B cell (primary cell): ENCODE measurements around the gene WNT9B. TPM values are rescaled to one million over a fixed set of nuclear protein-coding genes. Genes with fewer than 3 reads are reported as not detected.

Experiments
- ATAC-seq: fragments of 200-7000 bp; cut with Tn5 transposase; one replicate; pipeline ENCODE4 v1.10.0; 2021; ENCODE audit warnings: low read depth, mild to moderate bottlenecking, moderate number of reproducible peaks, moderate library complexity
- CTCF ChIA-PET: fragments of 350-600 bp; sonication (Branson Sonifier 250); formaldehyde crosslinking; loops from one replicate; lab custom pipeline; 2021; ENCODE audit warnings: antibody characterized with exemption, inconsistent platforms; lab: Charles Lee
- POLR2A ChIA-PET: fragments of 350-600 bp; sonication (Branson Sonifier 250); formaldehyde crosslinking; loops from one replicate; lab custom pipeline; 2021; ENCODE audit warnings: antibody characterized with exemption; lab: Charles Lee
- DNase-seq: peaks from one replicate; pipeline ENCODE4 v3.0.0; 2013
- H2AFZ ChIP-seq: 2 replicates; pipeline ENCODE4 v1.6.1; 2012; ENCODE audit warnings: mild to moderate bottlenecking, low read depth, low read length; ENCODE audit not compliant: insufficient read depth, poor library complexity, severe bottlenecking
- H3K27ac ChIP-seq, 2 donors: 1 replicate in 1 of 2; 2 replicates in 1 of 2; pipeline ENCODE4 v1.5.1; 2012 to 2013; ENCODE audit warnings: low read length in 2 of 2, mild to moderate bottlenecking in 2 of 2, moderate library complexity in 1 of 2
- H3K27me3 ChIP-seq, 4 experiments: fragments of 200-600 bp in 1 of 4; sonication (generic) in 1 of 4; replicated peaks in 1 of 4; 1 replicate in 2 of 4; 2 replicates in 2 of 4; pipeline versions ENCODE4 v1.6.1 to v1.7.0; 2013 to 2016; ENCODE audit warnings: low read length in 3 of 4, mild to moderate bottlenecking in 2 of 4, mixed read lengths in 1 of 4, moderate library complexity in 1 of 4; ENCODE audit not compliant: insufficient read depth in 4 of 4, control insufficient read depth in 3 of 4; ENCODE audit errors: control extremely low read depth in 1 of 4
- H3K36me3 ChIP-seq, 2 experiments: replicated peaks in 1 of 2; 1 replicate in 1 of 2; 2 replicates in 1 of 2; pipeline versions ENCODE4 v1.6.1 to v1.7.1; 2013; ENCODE audit warnings: low read length in 1 of 2; ENCODE audit not compliant: insufficient read depth in 2 of 2, control insufficient read depth in 1 of 2; ENCODE audit errors: control extremely low read depth in 1 of 2, extremely low read depth in 1 of 2
- H3K4me1 ChIP-seq, 2 donors: fragments of 200-600 bp in 1 of 2; sonication (generic) in 1 of 2; 1 replicate in 1 of 2; 2 replicates in 1 of 2; pipeline versions ENCODE4 v1.5.1 to v1.6.1; 2013 to 2017; ENCODE audit warnings: low read length in 2 of 2; ENCODE audit not compliant: control insufficient read depth in 2 of 2, insufficient read depth in 2 of 2
- H3K4me2 ChIP-seq: replicated peaks from 2 replicates; pipeline ENCODE3; 2012; ENCODE audit warnings: mild to moderate bottlenecking, low read depth, low read length; ENCODE audit not compliant: poor library complexity, severe bottlenecking
- H3K4me3 ChIP-seq, 5 experiments: fragments of 200-600 bp in 1 of 5; sonication (generic) in 1 of 5; 1 replicate in 3 of 5; 2 replicates in 2 of 5; pipeline versions ENCODE4 v1.5.1 to v1.7.0; 2011 to 2016; ENCODE audit warnings: low read length in 4 of 5, mild to moderate bottlenecking in 4 of 5, low read depth in 2 of 5, control low read depth in 1 of 5, moderate library complexity in 1 of 5; ENCODE audit not compliant: insufficient read depth in 1 of 5; ENCODE audit errors: control extremely low read depth in 1 of 5, extremely low read depth in 1 of 5
- H3K79me2 ChIP-seq: fragments of 200-600 bp; sonication (generic); one replicate; pipeline ENCODE4 v1.6.0; 2016; ENCODE audit warnings: low read length; ENCODE audit not compliant: control insufficient read depth, insufficient read depth
- H3K9ac ChIP-seq: fragments of 200-600 bp; sonication (generic); 2 replicates; pipeline ENCODE4 v1.6.1; 2017; ENCODE audit warnings: mild to moderate bottlenecking, low read length, moderate library complexity
- H3K9me3 ChIP-seq, 3 donors: one replicate each; pipeline versions ENCODE4 v1.6.1 to v1.7.1; 2013; ENCODE audit warnings: low read length in 2 of 3; ENCODE audit not compliant: control insufficient read depth in 2 of 3, insufficient read depth in 1 of 3; ENCODE audit errors: control extremely low read depth in 1 of 3
- H4K20me1 ChIP-seq: 2 replicates; pipeline ENCODE4 v1.6.0; 2012; ENCODE audit warnings: mild to moderate bottlenecking, low read length; ENCODE audit not compliant: insufficient read depth, control insufficient read depth, poor library complexity, severe bottlenecking
- H3K27ac Mint-ChIP-seq: one replicate; pipeline ENCODE4 v1.8.0; 2021; ENCODE audit warnings: mixed read lengths
- H3K27me3 Mint-ChIP-seq: one replicate; pipeline ENCODE4 v1.8.0; 2021; ENCODE audit warnings: mixed read lengths
- H3K4me1 Mint-ChIP-seq: one replicate; pipeline ENCODE4 v1.8.0; 2021; ENCODE audit warnings: mixed read lengths
- H3K4me3 Mint-ChIP-seq: one replicate; pipeline ENCODE4 v1.8.0; 2021; ENCODE audit warnings: mixed read lengths
- H3K9me3 Mint-ChIP-seq: one replicate; pipeline ENCODE4 v1.8.0; 2022; ENCODE audit warnings: mixed read lengths; ENCODE audit not compliant: insufficient read depth
- EZH2 ChIP-seq: IDR thresholded peaks from 2 replicates; pipeline ENCODE4 v1.6.1; 2012; ENCODE audit warnings: borderline replicate concordance, low read depth, mild to moderate bottlenecking, moderate library complexity, low read length; ENCODE audit not compliant: insufficient read depth, poor library complexity, severe bottlenecking
- WGBS: methylation state at CpG from one replicate; pipeline ENCODE4 v1.1.5; 2013; ENCODE audit warnings: missing lambda C conversion rate; ENCODE audit not compliant: insufficient coverage; 5-methylcytosine and 5-hydroxymethylcytosine counted together
- intact Hi-C: fragments of 100-400 bp; cut with micrococcal nuclease; formaldehyde crosslinking; loops from one replicate; pipeline ENCODE4 v1.10.0; 2022
- polyA plus RNA-seq: library from polyadenylated mRNA; depleted of rRNA; stranded (reverse); fragments of >200 nt; gene quantifications from 2 replicates; pipeline ENCODE4 v1.2.3, GENCODE V29; 2012
- total RNA-seq, 2 donors: library from RNA; stranded (reverse); fragments of 120-200 nt in 1 of 2; gene quantifications; 1 replicate in 1 of 2; 2 replicates in 1 of 2; pipeline versions ENCODE4 v1.2.3 to v1.2.4, GENCODE V29; 2013 to 2022
- TF ChIP-seq, protein P1 (sequence below): fragments of 200-600 bp; IDR thresholded peaks from one replicate; pipeline ENCODE4 v1.8.0; 2022; ENCODE audit warnings: antibody characterized with exemption, mild to moderate bottlenecking

WNT9B gene
- total and polyA plus RNA-seq, 2 donors (not counting 1 experiment from before 2014, with no cell fraction given): not detected

DNA sequence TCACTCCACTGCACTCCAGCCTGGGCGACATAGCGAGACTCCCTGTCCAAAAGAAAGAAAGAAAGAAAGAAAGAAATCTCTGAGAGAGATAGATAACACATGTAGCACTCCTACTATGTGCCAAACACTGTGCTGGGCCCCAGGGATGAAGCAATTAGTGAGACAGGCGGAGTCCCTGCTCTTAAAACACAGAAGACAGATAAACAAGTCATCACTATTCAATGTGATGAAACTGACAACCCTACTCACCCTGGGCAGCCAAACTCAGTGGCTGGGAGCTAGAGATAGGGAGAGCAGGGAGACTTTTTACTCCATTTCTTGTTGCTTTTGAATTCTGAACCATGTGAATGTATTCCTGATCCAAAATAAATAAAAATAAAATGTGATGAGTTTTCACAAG, 36.3 kb downstream of the WNT9B start:
- intact Hi-C loops: no loop called here
- CTCF ChIA-PET: no interaction called here
- DNase-seq (no peak), ATAC-seq (no peak)
- Histone ChIP-seq H2AFZ (no peak overlapping the region), H3K9me3 (no peaks in the 10 kb centered on the region), H3K4me3 (no peak overlapping the region), H3K4me2 (no peak overlapping the region), H3K36me3 (no peaks in the 10 kb centered on the region), H4K20me1 (no peaks in the 10 kb centered on the region), H3K4me1 (no peaks in the 10 kb centered on the region), H3K27ac (no peak overlapping the region), H3K27me3 (peaks cover 0 to 11% (median 0%) of the 10 kb centered on the region in 4 experiments), H3K79me2 (no peaks in the 10 kb centered on the region), H3K9ac (no peak overlapping the region)
- no peaks in the 10 kb centered on the region for H3K9me3 Mint-ChIP-seq
- H3K4me1 Mint-ChIP-seq: no peaks in the 10 kb centered on the region
- POLR2A ChIA-PET: no interaction called here
- TF ChIP-seq EZH2: no peak
- TF ChIP-seq, protein P1, sequence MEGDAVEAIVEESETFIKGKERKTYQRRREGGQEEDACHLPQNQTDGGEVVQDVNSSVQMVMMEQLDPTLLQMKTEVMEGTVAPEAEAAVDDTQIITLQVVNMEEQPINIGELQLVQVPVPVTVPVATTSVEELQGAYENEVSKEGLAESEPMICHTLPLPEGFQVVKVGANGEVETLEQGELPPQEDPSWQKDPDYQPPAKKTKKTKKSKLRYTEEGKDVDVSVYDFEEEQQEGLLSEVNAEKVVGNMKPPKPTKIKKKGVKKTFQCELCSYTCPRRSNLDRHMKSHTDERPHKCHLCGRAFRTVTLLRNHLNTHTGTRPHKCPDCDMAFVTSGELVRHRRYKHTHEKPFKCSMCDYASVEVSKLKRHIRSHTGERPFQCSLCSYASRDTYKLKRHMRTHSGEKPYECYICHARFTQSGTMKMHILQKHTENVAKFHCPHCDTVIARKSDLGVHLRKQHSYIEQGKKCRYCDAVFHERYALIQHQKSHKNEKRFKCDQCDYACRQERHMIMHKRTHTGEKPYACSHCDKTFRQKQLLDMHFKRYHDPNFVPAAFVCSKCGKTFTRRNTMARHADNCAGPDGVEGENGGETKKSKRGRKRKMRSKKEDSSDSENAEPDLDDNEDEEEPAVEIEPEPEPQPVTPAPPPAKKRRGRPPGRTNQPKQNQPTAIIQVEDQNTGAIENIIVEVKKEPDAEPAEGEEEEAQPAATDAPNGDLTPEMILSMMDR: no peak
- H3K27ac Mint-ChIP-seq: no peak overlapping the region
- H3K4me3 Mint-ChIP-seq: no peak overlapping the region
- WGBS: 40% methylated on average over 1 of the region's 3 CpGs
- peaks cover 38% of the 10 kb centered on the region for H3K27me3 Mint-ChIP-seq

DNA sequence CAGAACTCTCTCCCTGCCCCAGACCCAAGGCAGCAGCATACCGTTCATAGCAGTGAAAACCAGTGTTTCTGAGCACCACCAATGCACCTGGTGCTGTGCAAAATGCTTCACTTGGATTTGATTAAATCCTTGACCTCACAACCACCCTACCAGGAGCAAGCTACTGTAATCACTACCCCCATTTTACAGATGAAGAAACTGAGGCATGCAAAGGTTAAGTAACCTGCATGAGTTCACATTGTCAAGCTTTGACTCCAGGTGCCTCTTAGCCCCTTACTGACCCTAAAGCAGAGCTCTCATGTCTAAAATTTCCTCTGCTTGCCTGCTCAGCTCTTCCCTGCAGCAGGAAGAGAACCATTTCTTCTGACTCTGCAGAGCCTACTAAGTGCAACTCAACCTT, 37.3 kb downstream of the WNT9B start:
- H3K27ac ChIP-seq: no peak overlapping the region
- no peaks in the 10 kb centered on the region for H3K4me1 ChIP-seq
- DNase-seq (no peak), ATAC-seq (no peak)
- Mint-ChIP-seq H3K27ac (no peak overlapping the region), H3K4me3 (no peak overlapping the region), H3K27me3 (peaks cover 44% of the 10 kb centered on the region), H3K9me3 (no peaks in the 10 kb centered on the region), H3K4me1 (no peaks in the 10 kb centered on the region)
- no peak for TF ChIP-seq EZH2
- TF ChIP-seq, protein P1: no peak
- no peak overlapping the region for H3K4me3 ChIP-seq
- H3K27me3 ChIP-seq: peaks cover 0 to 16% (median 2%) of the 10 kb centered on the region in 4 experiments
- no peaks in the 10 kb centered on the region for H4K20me1 ChIP-seq
- H3K36me3 ChIP-seq: no peaks in the 10 kb centered on the region
- H2AFZ ChIP-seq: no peak overlapping the region
- H3K9ac ChIP-seq: no peak overlapping the region
- intact Hi-C loops: no loop called here
- H3K79me2 ChIP-seq: no peaks in the 10 kb centered on the region
- no peaks in the 10 kb centered on the region for H3K9me3 ChIP-seq
- no peak overlapping the region for H3K4me2 ChIP-seq
- ChIA-PET CTCF (no interaction called here), POLR2A (no interaction called here)
- 91% methylated on average over 1 of the region's 1 CpG for WGBS
